Ectodermal cell (in vitro differentiated cells): ENCODE data around the gene SRP14.
"Not testable (repeated sequence)": the region's sequence is repeated elsewhere in the genome, so short reads cannot be mapped to it uniquely, and the experiment has no call there.

Experiments
- H3K27ac ChIP-seq: 2 replicates; pipeline ENCODE4 v1.7.0; 2013; ENCODE audit warnings: mild to moderate bottlenecking, low read depth, low read length; ENCODE audit not compliant: insufficient read depth, poor library complexity, severe bottlenecking
- H3K27me3 ChIP-seq: 2 replicates; pipeline ENCODE4 v1.7.0; 2013; ENCODE audit warnings: mild to moderate bottlenecking, low read length; ENCODE audit not compliant: insufficient read depth, control insufficient read depth, poor library complexity, severe bottlenecking
- H3K36me3 ChIP-seq: one replicate; pipeline ENCODE4 v1.7.0; 2013; ENCODE audit warnings: low read length; ENCODE audit not compliant: control insufficient read depth, insufficient read depth
- H3K4me1 ChIP-seq: one replicate; pipeline ENCODE4 v1.7.0; 2013; ENCODE audit warnings: low read length; ENCODE audit not compliant: control insufficient read depth, insufficient read depth
- H3K4me3 ChIP-seq: 2 replicates; pipeline ENCODE4 v1.7.0; 2013; ENCODE audit warnings: low read depth, low read length, control low read depth; ENCODE audit not compliant: insufficient read depth
- H3K9me3 ChIP-seq: 2 replicates; pipeline ENCODE4 v1.7.0; 2013; ENCODE audit warnings: mild to moderate bottlenecking, low read length, moderate library complexity; ENCODE audit not compliant: control insufficient read depth
- WGBS, 2 experiments: methylation state at CpG; one replicate each; pipeline ENCODE4 v1.1.7; 2013; ENCODE audit warnings: missing lambda C conversion rate in 2 of 2; 5-methylcytosine and 5-hydroxymethylcytosine counted together

Gene SRP14

DNA sequence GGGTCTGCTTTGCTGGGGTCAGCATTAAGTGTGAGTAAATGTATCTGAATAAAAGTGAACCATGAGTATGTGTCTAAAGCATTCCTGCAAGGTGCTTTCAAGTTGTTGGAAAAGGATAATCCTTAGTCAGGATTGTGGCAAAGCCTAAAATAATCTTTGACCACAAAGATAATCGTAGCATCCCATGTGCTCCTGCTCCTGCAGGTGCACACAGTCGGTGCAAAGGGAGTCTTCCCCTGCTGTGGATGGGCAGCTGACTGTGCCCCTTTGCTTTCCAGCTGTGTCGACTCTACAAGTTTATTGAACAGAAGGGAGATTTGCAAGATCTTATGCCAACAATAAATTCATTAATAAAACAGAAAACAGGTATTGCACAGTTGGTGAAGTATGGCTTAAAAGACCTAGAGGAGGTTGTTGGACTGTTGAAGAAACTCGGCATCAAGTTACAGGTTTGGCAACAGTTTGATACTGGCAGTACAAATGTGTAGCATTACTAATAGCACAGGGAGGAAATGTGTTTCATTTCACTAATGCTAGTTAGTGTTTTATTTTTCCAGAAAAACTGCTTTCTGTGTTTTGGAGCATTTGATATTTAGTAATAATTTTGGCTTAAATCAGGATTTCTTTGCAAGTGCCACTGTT, 22.6 kb downstream of the SRP14 start:
- no peak overlapping the region for H3K4me3 ChIP-seq
- H3K9me3 ChIP-seq: peaks cover 6% of the 10 kb centered on the region
- H3K36me3 ChIP-seq: peaks cover 38% of the 10 kb centered on the region
- H3K4me1 ChIP-seq: no peaks in the 10 kb centered on the region
- H3K27me3 ChIP-seq: no peaks in the 10 kb centered on the region
- WGBS, 2 experiments: 96% methylated on average over 4 of the region's 4 CpGs
- no peak overlapping the region for H3K27ac ChIP-seq

- H3K4me1 ChIP-seq: peaks cover 4% of the 10 kb centered on the region
- peaks cover 25% of the 10 kb centered on the region for H3K36me3 ChIP-seq
- H3K27me3 ChIP-seq: no peaks in the 10 kb centered on the region
- WGBS, 2 experiments: 88 to 91% methylated on average over 3 of the region's 3 CpGs
- peaks cover 6% of the 10 kb centered on the region for H3K9me3 ChIP-seq
- H3K4me3 ChIP-seq: no peak overlapping the region
- H3K27ac ChIP-seq: no peak overlapping the region
These were observed 24.6 kb downstream of the SRP14 start for GRCh38 chr15:40014390-40014789.

GRCh38 chr15:40013372-40013771, 25.6 kb downstream of the SRP14 start:
- H3K4me3 ChIP-seq, H3K4me1 ChIP-seq, H3K27ac ChIP-seq, H3K9me3 ChIP-seq, H3K27me3 ChIP-seq: not testable (repeated sequence)
- WGBS, 2 experiments: 87 to 94% methylated on average over 6 of the region's 6 CpGs
- H3K36me3 ChIP-seq: peaks cover 23% of the 10 kb centered on the region

DNA sequence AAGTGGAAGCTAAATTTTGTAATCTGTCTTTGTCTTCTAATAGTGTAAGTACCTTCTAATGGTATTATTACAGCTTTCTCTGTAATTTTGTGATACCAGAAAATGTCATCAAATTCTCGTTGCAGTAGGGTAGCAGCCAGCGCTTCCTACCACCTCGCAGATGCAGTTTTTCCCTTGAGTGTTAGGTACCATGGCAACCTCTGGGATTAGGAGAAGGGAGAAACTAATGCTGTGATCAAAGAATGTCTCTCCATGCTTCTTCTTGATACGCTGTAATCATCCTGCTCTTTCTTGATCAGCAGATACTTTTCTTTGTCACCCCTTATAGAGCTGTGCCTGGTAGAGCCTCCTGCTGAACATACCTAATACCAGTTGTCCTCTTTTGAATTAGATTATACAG, 27.7 kb downstream of the SRP14 start:
- Histone ChIP-seq H3K4me3 (no peak overlapping the region), H3K9me3 (peaks cover 6% of the 10 kb centered on the region), H3K36me3 (peaks cover 34% of the 10 kb centered on the region), H3K4me1 (peaks cover 4% of the 10 kb centered on the region), H3K27me3 (no peaks in the 10 kb centered on the region), H3K27ac (peak overlapping the region; percentile 52)
- 90 to 98% methylated on average over 4 of the region's 4 CpGs for WGBS, 2 experiments

- H3K27me3 ChIP-seq: no peaks in the 10 kb centered on the region
- peaks cover 6% of the 10 kb centered on the region for H3K9me3 ChIP-seq
- H3K4me1 ChIP-seq: peaks cover 4% of the 10 kb centered on the region
- 88 to 89% methylated on average over 4 of the region's 4 CpGs for WGBS, 2 experiments
- peaks cover 34% of the 10 kb centered on the region for H3K36me3 ChIP-seq
- peak overlapping the region; percentile 52 for H3K27ac ChIP-seq
- no peak overlapping the region for H3K4me3 ChIP-seq
These were observed 28.3 kb downstream of the SRP14 start for GRCh38 chr15:40010686-40011085.

DNA sequence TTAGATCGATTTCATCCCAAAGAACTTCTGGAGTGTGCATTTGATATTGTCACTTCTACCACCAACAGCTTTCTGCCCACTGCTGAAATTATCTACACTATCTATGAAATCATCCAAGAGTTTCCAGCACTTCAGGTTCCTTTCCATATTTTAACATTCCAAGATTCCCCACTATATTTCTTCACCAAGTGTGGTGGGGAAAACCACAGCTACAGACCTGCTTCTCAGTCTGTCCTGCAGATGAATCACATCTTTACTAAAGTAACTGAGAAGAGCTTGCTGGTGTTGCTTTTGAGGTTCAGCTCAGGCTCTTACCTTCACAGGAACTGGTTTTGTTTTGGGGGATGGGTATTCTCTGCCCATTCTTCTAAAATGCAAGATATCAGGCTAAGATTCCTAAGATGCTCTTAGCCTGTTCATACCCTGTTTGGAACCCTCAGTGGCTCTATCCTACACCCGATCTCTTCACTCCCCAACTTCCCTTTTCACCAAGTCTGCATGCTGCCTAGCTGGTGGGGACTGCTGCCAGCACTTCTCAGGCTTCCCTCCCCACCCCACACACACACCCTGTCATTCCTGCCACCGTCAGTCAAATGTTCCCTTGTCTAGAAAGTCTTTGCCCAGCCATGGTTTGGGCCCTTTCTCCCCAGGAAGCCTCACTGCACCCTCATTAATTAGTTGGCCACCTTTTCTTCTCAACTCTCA, 30.8 kb downstream of the SRP14 start:
- Histone ChIP-seq H3K9me3 (no peaks in the 10 kb centered on the region), H3K36me3 (peaks cover 29% of the 10 kb centered on the region), H3K27me3 (no peaks in the 10 kb centered on the region), H3K4me3 (no peak overlapping the region), H3K27ac (no peak overlapping the region), H3K4me1 (peaks cover 4% of the 10 kb centered on the region)
- 90 to 92% methylated on average over 3 of the region's 3 CpGs for WGBS, 2 experiments

DNA sequence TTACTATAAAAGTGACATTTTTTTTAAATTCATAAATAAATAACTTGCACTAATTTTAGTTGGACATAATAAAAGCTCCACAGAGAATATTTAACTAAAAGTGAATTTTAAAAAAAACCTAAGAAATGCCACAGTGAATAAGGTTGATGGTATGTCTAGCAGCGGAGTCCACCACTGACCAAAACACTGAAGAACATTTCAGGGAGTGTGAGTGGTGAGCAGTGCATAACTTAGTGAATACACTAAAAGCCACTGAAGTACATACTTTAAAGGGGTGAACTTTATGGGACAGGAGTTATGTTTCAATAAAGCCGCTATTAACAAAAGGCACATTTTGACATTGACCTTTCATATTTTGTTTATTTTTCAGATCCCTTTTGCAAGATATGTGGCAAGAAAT, 32.3 kb downstream of the SRP14 start:
- Histone ChIP-seq H3K4me3 (no peak overlapping the region), H3K36me3 (peaks cover 21% of the 10 kb centered on the region), H3K4me1 (peaks cover 4% of the 10 kb centered on the region), H3K27me3 (no peaks in the 10 kb centered on the region), H3K27ac (no peak overlapping the region), H3K9me3 (no peaks in the 10 kb centered on the region)
- whole genome bisulfite sequencing, 2 experiments: 100% methylated on average over 1 to 2 of the region's 2 CpGs

- Histone ChIP-seq H3K36me3 (peaks cover 21% of the 10 kb centered on the region), H3K4me1 (peaks cover 2% of the 10 kb centered on the region), H3K27ac (no peak overlapping the region), H3K4me3 (no peak overlapping the region), H3K27me3 (no peaks in the 10 kb centered on the region), H3K9me3 (no peaks in the 10 kb centered on the region)
- 88 to 97% methylated on average over 2 of the region's 3 CpGs for WGBS, 2 experiments
These were observed 33.0 kb downstream of the SRP14 start for GRCh38 chr15:40006003-40006402.

- Histone ChIP-seq H3K4me3 (no peak overlapping the region), H3K27me3 (no peaks in the 10 kb centered on the region), H3K4me1 (no peaks in the 10 kb centered on the region), H3K36me3 (peaks cover 16% of the 10 kb centered on the region), H3K27ac (no peak overlapping the region), H3K9me3 (no peaks in the 10 kb centered on the region)
- 66 to 75% methylated on average over 7 of the region's 7 CpGs for WGBS, 2 experiments
These were observed 35.7 kb downstream of the SRP14 start for GRCh38 chr15:40003116-40003916.

- H3K27ac ChIP-seq: no peak overlapping the region
- H3K4me1 ChIP-seq: no peaks in the 10 kb centered on the region
- H3K9me3 ChIP-seq: no peaks in the 10 kb centered on the region
- 91 to 94% methylated on average over 2 of the region's 2 CpGs for WGBS, 2 experiments
- H3K36me3 ChIP-seq: peaks cover 8% of the 10 kb centered on the region
- H3K27me3 ChIP-seq: no peaks in the 10 kb centered on the region
- H3K4me3 ChIP-seq: no peak overlapping the region
These were observed 36.7 kb downstream of the SRP14 start for GRCh38 chr15:40002295-40002694.
